Cardiac muscle cell (in vitro differentiated cells and primary cell): ENCODE data around the gene ATP5PF. TPM values are rescaled to one million over a fixed set of nuclear protein-coding genes. Genes with fewer than 3 reads are reported as not detected.
"Not testable (repeated sequence)": the region's sequence is repeated elsewhere in the genome, so short reads cannot be mapped to it uniquely, and the experiment has no call there.

ENCODE experiments used
- DNase-seq, 2 donors: peaks; one replicate each; pipeline versions ENCODE4 v3.0.0 to v3.0.0-alpha.2; 2010 to 2017; ENCODE audit warnings: low read depth in 1 of 2, low spot score in 1 of 2
- H3K27ac ChIP-seq: fragments of 200-600 bp; sonication (generic); 2 replicates; pipeline ENCODE4 v1.5.1; 2016
- H3K27me3 ChIP-seq: fragments of 200-600 bp; sonication (generic); 2 replicates; pipeline ENCODE4 v1.6.0; 2016; ENCODE audit warnings: control low read depth
- H3K36me3 ChIP-seq: fragments of 200-600 bp; sonication (generic); 2 replicates; pipeline ENCODE4 v1.5.1; 2016; ENCODE audit warnings: control low read depth
- H3K4me1 ChIP-seq: fragments of 200-600 bp; sonication (generic); 2 replicates; pipeline ENCODE4 v1.8.1; 2017; ENCODE audit warnings: low read depth, mild to moderate bottlenecking, mixed run types
- H3K4me3 ChIP-seq: fragments of 200-600 bp; sonication (generic); 2 replicates; pipeline ENCODE4 v1.5.1; 2016; ENCODE audit warnings: mild to moderate bottlenecking
- H3K9me3 ChIP-seq: fragments of 200-600 bp; sonication (generic); 2 replicates; pipeline ENCODE4 v1.5.1; 2017; ENCODE audit warnings: low read depth, mild to moderate bottlenecking, control low read depth
- polyA plus RNA-seq: library from polyadenylated mRNA; unstranded; fragments of >200 nt; fragmentation: Nextera tagmentation; extraction: Ambion mirVana; gene quantifications from 2 replicates; pipeline ENCODE4 v1.2.1, GENCODE V29; 2016
- total RNA-seq: library from RNA; depleted of rRNA; stranded (reverse); fragments of >200 nt; gene quantifications from 2 replicates; pipeline ENCODE4 v1.2.3, GENCODE V29; 2016
- TF ChIP-seq, protein P1 (sequence below): IDR thresholded peaks from 2 replicates; pipeline ENCODE4 v1.5.1; 2012; ENCODE audit warnings: low read depth, mild to moderate bottlenecking, low read length

Gene ATP5PF
- total and polyA plus RNA-seq, 2 experiments from 2014 or later, result 252 to 1,079 TPM

GRCh38 chr21:25708467-25709065 is 26.1 kb downstream of the ATP5PF start:
- no peaks in the 10 kb centered on the region for H3K4me1 ChIP-seq
- no peak overlapping the region for H3K4me3 ChIP-seq
- peak; percentile 41 to 69 for DNase-seq
- TF ChIP-seq, protein P1, sequence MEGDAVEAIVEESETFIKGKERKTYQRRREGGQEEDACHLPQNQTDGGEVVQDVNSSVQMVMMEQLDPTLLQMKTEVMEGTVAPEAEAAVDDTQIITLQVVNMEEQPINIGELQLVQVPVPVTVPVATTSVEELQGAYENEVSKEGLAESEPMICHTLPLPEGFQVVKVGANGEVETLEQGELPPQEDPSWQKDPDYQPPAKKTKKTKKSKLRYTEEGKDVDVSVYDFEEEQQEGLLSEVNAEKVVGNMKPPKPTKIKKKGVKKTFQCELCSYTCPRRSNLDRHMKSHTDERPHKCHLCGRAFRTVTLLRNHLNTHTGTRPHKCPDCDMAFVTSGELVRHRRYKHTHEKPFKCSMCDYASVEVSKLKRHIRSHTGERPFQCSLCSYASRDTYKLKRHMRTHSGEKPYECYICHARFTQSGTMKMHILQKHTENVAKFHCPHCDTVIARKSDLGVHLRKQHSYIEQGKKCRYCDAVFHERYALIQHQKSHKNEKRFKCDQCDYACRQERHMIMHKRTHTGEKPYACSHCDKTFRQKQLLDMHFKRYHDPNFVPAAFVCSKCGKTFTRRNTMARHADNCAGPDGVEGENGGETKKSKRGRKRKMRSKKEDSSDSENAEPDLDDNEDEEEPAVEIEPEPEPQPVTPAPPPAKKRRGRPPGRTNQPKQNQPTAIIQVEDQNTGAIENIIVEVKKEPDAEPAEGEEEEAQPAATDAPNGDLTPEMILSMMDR, result peak; percentile 78
- H3K27ac ChIP-seq, result no peak overlapping the region
- no peaks in the 10 kb centered on the region for H3K36me3 ChIP-seq
- H3K9me3 ChIP-seq, result no peaks in the 10 kb centered on the region
- no peaks in the 10 kb centered on the region for H3K27me3 ChIP-seq

GRCh38 chr21:25701529-25701928 is 33.2 kb downstream of the ATP5PF start:
- no peak for DNase-seq
- Histone ChIP-seq H3K4me3 (no peak overlapping the region), H3K4me1 (no peaks in the 10 kb centered on the region), H3K36me3 (no peaks in the 10 kb centered on the region), H3K27ac (no peak overlapping the region), H3K27me3 (no peaks in the 10 kb centered on the region), H3K9me3 (no peaks in the 10 kb centered on the region)
- TF ChIP-seq, protein P1, result no peak

DNA sequence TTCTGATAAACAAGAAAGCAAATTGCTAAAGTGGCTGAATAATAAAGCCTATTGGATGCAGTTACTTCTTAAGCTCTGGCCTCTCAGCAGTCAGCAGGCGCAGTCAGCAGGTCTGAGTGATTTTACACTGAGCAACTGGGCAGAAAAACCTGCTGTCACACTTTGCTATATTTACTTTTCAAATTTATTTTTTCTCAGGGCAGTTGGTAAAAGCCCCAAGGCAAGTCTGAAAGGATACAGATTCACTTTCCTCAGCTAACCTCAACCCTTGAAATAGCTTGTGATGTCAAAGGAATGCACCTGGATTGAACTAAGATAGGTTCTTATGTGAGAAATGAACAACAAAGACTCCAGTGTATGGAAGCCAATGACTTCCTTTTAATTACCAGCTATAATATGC is 34.0 kb downstream of the ATP5PF start:
- no peaks in the 10 kb centered on the region for H3K36me3 ChIP-seq
- no peak overlapping the region for H3K4me3 ChIP-seq
- DNase-seq, result no peak
- no peaks in the 10 kb centered on the region for H3K9me3 ChIP-seq
- H3K4me1 ChIP-seq, result no peaks in the 10 kb centered on the region
- TF ChIP-seq, protein P1, result no peak
- no peaks in the 10 kb centered on the region for H3K27me3 ChIP-seq
- H3K27ac ChIP-seq, result peak overlapping the region; percentile 15

- not testable (repeated sequence) for DNase-seq, H3K9me3 ChIP-seq, H3K4me1 ChIP-seq, H3K36me3 ChIP-seq, H3K27me3 ChIP-seq, H3K27ac ChIP-seq, H3K4me3 ChIP-seq
These were observed 39.2 kb downstream of the ATP5PF start for GRCh38 chr21:25695461-25695860.

DNA sequence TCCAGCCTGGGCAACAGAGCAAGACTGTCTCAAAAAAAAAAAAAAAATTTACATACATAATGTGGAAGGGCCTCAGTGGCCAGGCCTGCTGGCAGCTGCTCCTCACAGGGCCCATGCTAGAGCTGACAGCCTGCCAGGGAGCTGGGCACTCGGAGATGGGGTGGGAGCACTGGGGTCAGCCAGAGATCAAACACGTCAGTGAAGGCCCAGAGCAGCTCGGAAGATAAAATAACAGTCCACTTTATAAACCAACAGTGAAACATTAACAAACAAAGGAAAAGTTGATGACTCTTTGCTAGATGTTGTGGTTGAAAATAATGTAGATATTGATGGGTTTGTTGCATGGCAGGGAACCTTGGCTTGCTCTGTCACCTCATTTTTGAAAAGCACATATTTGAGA is 42.7 kb downstream of the ATP5PF start:
- no peaks in the 10 kb centered on the region for H3K36me3 ChIP-seq
- H3K27me3 ChIP-seq, result no peaks in the 10 kb centered on the region
- H3K4me3 ChIP-seq, result no peak overlapping the region
- no peak for DNase-seq
- no peaks in the 10 kb centered on the region for H3K4me1 ChIP-seq
- no peak overlapping the region for H3K27ac ChIP-seq
- no peaks in the 10 kb centered on the region for H3K9me3 ChIP-seq
- TF ChIP-seq, protein P1, result no peak

DNA sequence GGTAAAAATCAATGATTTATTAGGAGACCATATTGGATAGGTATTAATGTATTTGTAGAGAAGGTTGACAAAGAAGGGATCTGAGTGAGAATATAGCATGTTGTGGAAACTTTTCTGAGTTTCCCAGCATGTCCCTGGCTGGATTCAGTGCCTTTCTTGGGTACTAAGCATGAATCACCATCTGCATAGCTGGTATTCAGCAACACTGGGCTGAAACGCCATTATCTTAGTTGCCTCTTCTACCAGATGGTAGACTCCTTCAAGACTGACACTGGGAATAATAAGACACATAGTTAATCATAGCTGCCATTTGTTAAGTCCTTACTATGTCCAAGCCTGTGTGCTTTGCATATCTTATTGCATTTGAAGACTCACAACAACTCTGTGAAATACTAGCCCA is 45.5 kb downstream of the ATP5PF start:
- H3K9me3 ChIP-seq, result no peaks in the 10 kb centered on the region
- no peaks in the 10 kb centered on the region for H3K36me3 ChIP-seq
- TF ChIP-seq, protein P1, result no peak
- H3K27me3 ChIP-seq, result no peaks in the 10 kb centered on the region
- no peak for DNase-seq
- H3K27ac ChIP-seq, result no peak overlapping the region
- H3K4me3 ChIP-seq, result no peak overlapping the region
- H3K4me1 ChIP-seq, result no peaks in the 10 kb centered on the region
